NCI-H1105 (cell line): Measurements from ENCODE around the gene ICAM5.
A peak's percentile ranks its signal among the peaks of the same experiment; 100 is the strongest.
"Not testable (repeated sequence)": the region's sequence is repeated elsewhere in the genome, so short reads cannot be mapped to it uniquely, and the experiment has no call there.

Experiments
- DNase-seq: peaks from one replicate; lab custom pipeline; 2025; lab: John Stamatoyannopoulos, UW

The ICAM5 gene

GRCh38 chr19:10270180-10270615 lies 19.6 kb upstream of the ICAM5 start:
- DNase-seq, result no peak

GRCh38 chr19:10270616-10271394 lies 18.9 kb upstream of the ICAM5 start, which contains the start of gene ICAM1:
Gene ICAM1 (plus strand): TSS chr19:10271120. CDS start chr19:10271160, 40 bp downstream.
- DNase-seq, result peak; percentile 11

- DNase-seq, result no peak
Measured at GRCh38 chr19:10271543-10272086, 18.1 kb upstream of the ICAM5 start.

DNA sequence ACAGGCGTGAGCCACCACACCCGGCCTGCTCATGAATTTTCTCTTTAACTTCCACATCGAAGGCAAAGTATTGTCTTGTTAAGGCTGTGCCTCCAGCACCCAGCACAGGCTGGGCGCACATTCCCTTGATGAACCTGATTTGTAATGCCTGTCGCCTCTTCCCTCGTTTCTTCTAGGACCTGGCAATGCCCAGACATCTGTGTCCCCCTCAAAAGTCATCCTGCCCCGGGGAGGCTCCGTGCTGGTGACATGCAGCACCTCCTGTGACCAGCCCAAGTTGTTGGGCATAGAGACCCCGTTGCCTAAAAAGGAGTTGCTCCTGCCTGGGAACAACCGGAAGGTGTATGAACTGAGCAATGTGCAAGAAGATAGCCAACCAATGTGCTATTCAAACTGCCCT lies 15.2 kb upstream of the ICAM5 start:
- no peak for DNase-seq

DNA sequence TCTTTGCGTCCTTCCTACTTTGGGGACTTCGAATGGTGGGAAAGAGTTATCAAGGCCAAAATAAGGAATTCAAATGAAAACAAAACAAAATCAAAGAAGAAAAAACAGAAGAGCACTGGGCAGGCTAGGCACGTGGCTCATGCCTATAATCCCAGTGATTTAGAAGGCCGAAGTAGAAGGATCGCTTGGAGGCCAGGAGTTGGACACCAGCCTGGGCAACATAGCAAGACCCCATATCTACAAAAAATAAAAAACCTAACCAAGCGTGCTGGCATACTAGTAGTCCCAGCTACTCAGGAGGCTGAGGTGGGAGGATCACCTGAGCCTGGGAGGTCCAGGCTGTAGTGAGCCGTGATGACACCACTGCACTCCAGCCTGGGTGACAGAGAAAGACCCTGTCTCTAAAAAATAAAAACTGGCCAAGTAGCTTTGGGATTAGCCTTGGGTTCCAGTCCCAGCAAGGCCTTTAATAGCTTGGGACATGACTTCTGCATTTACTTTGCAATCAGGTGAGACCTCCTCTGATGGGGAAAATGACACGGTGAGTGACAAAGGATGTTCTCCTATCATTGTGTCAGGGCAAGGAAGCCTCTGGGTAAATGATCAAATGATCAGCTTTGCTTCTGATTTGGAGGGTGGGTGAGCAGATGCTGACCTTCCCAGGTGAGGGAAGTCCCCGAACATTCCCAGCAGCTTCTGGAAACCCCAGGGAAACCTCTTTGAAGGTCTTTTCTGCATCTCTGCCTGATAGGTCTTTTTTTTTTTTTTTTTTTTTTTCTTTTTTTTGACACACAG lies 11.8 kb upstream of the ICAM5 start:
- no peak for DNase-seq

DNA sequence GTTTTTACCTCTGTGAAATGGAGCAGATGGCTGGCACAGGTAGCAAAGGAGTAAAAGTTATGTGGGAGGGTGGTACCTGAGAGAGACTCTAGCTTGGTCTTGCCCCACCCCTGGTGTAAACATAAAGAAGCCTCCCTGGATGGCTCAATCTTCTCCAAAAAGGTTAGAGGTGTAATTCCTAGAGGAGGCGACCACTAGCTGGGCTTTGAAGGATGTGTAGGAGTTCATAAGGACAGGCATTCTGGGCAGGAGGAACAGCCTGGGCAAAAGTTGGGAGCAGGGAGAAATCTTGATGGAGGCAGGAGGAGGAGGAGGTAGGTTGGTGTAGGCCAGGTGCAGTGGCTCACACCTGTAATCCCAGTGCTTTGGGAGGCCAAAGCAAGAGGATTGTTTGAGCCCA lies 10.8 kb upstream of the ICAM5 start:
- DNase-seq, result no peak

DNA sequence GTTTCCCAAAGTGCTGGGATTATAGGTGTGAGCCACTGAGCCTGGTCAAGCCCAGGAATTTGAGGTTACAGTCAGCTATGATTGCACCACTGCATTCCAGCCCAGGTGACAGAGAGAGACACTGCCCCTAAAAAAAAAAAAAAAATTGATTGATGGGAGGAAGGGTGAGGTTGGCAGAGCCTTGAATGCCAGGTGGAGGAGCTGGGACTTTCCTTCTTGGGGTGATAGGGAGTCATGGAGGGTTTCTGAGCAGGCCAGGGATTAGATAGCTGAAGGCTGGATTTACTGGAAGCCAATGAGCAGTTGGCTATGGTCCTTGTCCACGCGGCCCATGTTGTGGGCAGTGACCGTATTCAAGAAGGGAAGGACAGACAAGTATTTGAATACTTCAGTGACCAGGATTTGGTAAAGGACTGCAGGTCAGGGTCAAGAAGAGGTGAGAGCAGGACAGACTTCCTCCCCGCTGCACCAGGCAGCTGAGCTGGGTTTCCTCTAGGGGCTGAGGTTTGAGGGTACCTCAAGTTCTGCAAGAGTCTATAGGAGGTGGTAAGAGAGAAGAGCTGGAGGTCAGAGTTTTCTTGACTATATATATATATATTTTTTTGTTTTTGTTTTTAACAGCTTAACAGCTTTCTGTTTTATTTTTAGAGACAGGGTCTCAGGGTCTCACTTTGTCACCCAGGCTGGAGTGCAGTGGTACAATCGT lies 9.9 kb upstream of the ICAM5 start:
- no peak for DNase-seq

GRCh38 chr19:10282043-10282442 lies 7.7 kb upstream of the ICAM5 start:
- not testable (repeated sequence) for DNase-seq

GRCh38 chr19:10283301-10284064 lies 6.3 kb upstream of the ICAM5 start:
- no peak for DNase-seq

- no peak for DNase-seq
Measured at GRCh38 chr19:10284065-10284959, 5.4 kb upstream of the ICAM5 start.

- DNase-seq, result no peak
Measured at GRCh38 chr19:10284960-10285278, 4.8 kb upstream of the ICAM5 start.

DNA sequence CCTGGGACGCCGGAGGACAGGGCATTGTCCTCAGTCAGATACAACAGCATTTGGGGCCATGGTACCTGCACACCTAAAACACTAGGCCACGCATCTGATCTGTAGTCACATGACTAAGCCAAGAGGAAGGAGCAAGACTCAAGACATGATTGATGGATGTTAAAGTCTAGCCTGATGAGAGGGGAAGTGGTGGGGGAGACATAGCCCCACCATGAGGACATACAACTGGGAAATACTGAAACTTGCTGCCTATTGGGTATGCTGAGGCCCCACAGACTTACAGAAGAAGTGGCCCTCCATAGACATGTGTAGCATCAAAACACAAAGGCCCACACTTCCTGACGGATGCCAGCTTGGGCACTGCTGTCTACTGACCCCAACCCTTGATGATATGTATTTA lies 4.4 kb upstream of the ICAM5 start:
- no peak for DNase-seq

GRCh38 chr19:10286803-10287737 lies 2.7 kb upstream of the ICAM5 start, which contains the start of gene ICAM4:
Gene ICAM4 (plus strand): TSS chr19:10286955. CDS start chr19:10287013, 58 bp downstream.
- no peak for DNase-seq

DNA sequence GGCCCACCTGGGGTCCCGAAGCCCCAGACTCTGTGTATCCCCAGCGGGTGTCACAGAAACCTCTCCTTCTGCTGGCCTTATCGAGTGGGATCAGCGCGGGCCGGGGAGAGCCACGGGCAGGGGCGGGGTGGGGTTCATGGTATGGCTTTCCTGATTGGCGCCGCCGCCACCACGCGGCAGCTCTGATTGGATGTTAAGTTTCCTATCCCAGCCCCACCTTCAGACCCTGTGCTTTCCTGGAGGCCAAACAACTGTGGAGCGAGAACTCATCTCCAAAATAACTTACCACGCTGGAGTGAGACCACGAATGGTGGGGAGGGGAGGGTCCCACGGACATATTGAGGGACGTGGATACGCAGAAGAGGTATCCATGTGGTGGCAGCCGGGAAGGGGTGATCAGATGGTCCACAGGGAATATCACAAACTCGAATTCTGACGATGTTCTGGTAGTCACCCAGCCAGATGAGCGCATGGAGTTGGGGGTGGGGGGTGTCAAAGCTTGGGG lies 1.0 kb upstream of the ICAM5 start:
- peak; percentile 14 for DNase-seq

DNA sequence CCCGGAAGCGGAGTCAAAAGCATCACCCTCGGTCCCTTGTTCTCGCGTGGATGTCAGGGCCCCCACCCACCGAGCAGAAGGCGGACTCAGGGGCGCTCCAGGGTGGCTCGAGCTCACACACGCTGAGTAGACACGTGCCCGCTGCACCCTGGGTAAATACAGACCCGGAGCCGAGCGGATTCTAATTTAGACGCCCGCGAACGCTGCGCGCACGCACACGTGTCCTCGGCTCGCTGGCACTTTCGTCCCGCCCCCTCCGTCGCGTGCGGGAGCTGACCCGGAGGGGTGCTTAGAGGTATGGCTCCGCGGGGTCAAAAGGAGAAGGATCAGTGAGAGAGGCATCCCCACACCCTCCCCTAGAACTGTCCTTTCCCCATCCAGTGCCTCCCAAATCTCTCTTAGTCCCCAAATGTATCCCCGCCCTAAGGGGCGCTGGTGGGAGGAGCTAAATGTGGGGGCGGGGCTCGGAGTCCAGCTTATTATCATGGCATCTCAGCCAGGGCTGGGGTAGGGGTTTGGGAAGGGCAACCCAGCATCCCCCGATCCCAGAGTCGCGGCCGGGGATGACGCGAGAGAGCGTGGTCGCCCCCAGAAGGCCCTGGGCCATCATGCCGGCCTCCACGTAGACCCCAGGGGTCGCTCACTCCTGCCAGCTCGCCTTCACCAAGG lies 451 bp upstream of the ICAM5 start:
- DNase-seq, result peak; percentile 72

GRCh38 chr19:10290357-10290875 lies 664 bp downstream of the ICAM5 start:
- DNase-seq, result no peak

- DNase-seq, result peak; percentile 23
Measured at GRCh38 chr19:10290876-10291553, 1.3 kb downstream of the ICAM5 start.
